Measurements from ENCODE around the gene ESYT1.
"Not testable (repeated sequence)": the region's sequence is repeated elsewhere in the genome, so short reads cannot be mapped to it uniquely, and the experiment has no call there.

Gene ESYT1

DNA sequence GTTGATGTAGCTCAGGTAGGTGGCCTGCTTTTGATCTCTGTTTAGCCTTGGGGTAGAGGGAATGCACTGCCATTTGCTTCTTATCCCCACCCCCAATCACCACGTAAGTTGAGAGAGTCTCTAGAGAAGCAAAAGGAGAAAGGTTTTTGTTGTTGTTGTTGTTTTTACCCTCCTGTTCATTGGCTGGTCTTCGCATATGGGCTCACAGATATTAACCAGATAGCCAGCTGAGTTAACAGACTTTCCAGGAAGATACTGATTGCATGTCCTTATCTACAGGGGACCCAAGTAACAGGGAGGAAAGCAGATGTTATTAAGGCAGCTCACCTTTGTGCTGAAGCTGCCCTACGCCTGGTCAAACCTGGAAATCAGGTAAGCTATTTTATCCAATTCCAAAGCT is 20.8 kb upstream of the ESYT1 start:
- no peaks in the 10 kb centered on the region for H3K27me3 ChIP-seq
- peaks cover 9 to 63% (median 33%) of the 10 kb centered on the region in 11 experiments; a peak in 21 of 22 replicates for H4K20me1 ChIP-seq
- H3K9ac ChIP-seq: peak overlapping the region; percentile 90 to 99 (median 97); a peak in 16 of 22 replicates
- no peak for TF ChIP-seq Cebpa-rat (IDR thresholded peaks at IDR 0.05)
- H3K4me3 ChIP-seq: peak overlapping the region in 1 of 10 experiments; percentile 98; a peak in 2 of 20 replicates
- H3K4me2 ChIP-seq: peak overlapping the region in 9 of 11 experiments; percentile 1 to 98 (median 94); a peak in 11 of 22 replicates
- H3K36me3 ChIP-seq: peaks cover 59 to 70% (median 67%) of the 10 kb centered on the region in 11 experiments
- no peaks in the 10 kb centered on the region for H3K9me3 ChIP-seq (replicated peaks in 1 of 11)
- peaks cover 29 to 36% (median 32%) of the 10 kb centered on the region in 10 experiments for H3K4me1 ChIP-seq
- H3K27ac ChIP-seq: no peak overlapping the region

DNA sequence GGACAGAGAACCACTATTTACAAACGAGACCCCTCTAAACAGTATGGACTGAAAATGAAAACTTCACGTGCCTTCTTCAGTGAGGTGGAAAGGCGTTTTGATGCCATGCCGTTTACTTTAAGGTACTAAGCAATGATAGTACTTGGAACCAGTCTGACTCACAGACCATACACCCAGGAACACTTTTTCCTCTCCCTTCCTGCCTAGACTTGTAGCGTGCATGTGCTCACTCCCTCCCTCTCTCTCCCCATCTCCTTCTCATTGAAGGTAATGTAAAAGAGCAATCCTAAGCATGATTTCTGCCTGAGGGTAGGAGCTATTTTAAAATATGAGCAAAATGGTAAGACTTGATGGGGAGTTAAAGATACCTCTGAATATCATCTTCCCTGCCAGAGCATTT is 17.5 kb upstream of the ESYT1 start:
- H3K9ac ChIP-seq: no peak overlapping the region; a peak in 1 of 22 replicates
- no peaks in the 10 kb centered on the region for H3K27me3 ChIP-seq
- H3K4me1 ChIP-seq: peaks cover 19 to 26% (median 23%) of the 10 kb centered on the region in 10 experiments
- no peak overlapping the region for H3K4me3 ChIP-seq
- peaks cover 0 to 5% (median 3%) of the 10 kb centered on the region in 11 experiments; a peak in 6 of 22 replicates for H3K9me3 ChIP-seq (replicated peaks in 1 of 11)
- no peak overlapping the region for H3K27ac ChIP-seq
- H3K36me3 ChIP-seq: peaks cover 77 to 94% (median 90%) of the 10 kb centered on the region in 11 experiments
- no peak overlapping the region for H3K4me2 ChIP-seq
- TF ChIP-seq Cebpa-rat (IDR thresholded peaks at IDR 0.05): no peak
- H4K20me1 ChIP-seq: peaks cover 8 to 58% (median 27%) of the 10 kb centered on the region in 11 experiments; a peak in 21 of 22 replicates

DNA sequence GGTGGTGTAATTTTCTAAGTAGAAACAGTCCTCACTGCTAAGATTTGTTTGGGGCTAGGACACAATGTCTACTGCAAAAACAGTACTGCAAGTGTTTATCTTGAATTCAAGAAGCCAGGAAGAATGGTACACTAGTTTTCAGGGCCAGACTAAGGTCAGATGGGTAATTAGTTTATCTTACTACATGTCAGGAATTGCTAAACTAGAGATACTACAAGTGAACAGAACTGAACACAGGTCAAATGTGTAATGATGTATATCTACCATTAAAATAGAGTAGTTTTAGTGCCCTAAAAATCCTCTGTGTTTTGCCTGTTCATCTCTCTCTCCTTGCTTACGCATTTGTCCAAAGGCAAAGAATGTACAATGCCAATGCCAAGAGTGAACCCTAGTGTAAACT is 14.0 kb upstream of the ESYT1 start:
- no peaks in the 10 kb centered on the region for H3K27me3 ChIP-seq
- no peak overlapping the region for H3K4me2 ChIP-seq
- H3K4me3 ChIP-seq: no peak overlapping the region
- H4K20me1 ChIP-seq: peaks cover 0 to 23% (median 3%) of the 10 kb centered on the region in 11 experiments; a peak in 8 of 22 replicates
- peaks cover 8 to 14% (median 12%) of the 10 kb centered on the region in 10 experiments for H3K4me1 ChIP-seq
- H3K36me3 ChIP-seq: peaks cover 57 to 66% (median 63%) of the 10 kb centered on the region in 11 experiments
- no peak overlapping the region for H3K9ac ChIP-seq
- peaks cover 0 to 5% (median 3%) of the 10 kb centered on the region in 11 experiments; a peak in 6 of 22 replicates for H3K9me3 ChIP-seq (replicated peaks in 1 of 11)
- no peak for TF ChIP-seq Cebpa-rat (IDR thresholded peaks at IDR 0.05)
- peak overlapping the region in 1 of 11 experiments; percentile 1; a peak in 1 of 22 replicates for H3K27ac ChIP-seq

DNA sequence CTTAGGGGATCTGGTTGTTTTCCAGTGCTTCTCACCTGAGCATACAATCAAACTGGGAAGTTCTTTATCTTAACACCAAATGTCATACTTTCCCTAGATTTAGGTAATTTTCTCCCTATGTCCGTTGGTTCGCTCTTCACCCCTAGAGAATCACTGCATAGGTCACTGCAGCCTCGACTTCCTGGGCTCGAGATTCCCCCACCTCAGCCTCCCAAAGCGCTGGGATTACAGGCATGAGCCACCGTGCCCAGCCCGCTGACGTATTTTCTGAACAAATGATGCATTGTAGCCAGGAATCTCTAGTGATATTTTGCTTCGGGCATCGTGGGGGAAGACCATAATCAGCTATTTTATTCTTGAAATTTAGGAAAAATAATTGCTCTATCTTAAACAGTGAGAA is 12.7 kb upstream of the ESYT1 start:
- TF ChIP-seq Cebpa-rat (IDR thresholded peaks at IDR 0.05): no peak
- Histone ChIP-seq H3K9ac (peak overlapping the region; percentile 88 to 97 (median 94); a peak in 21 of 22 replicates), H3K4me1 (peaks cover 21 to 26% (median 24%) of the 10 kb centered on the region in 10 experiments), H3K4me2 (peak overlapping the region; percentile 56 to 99 (median 75)), H3K27me3 (no peaks in the 10 kb centered on the region), H3K27ac (peak overlapping the region; percentile 88 to 96 (median 94)), H3K36me3 (peaks cover 50 to 58% (median 55%) of the 10 kb centered on the region in 11 experiments), H4K20me1 (peaks cover 0 to 12% (median 3%) of the 10 kb centered on the region in 11 experiments; a peak in 7 of 22 replicates), H3K4me3 (peak overlapping the region; percentile 72 to 97 (median 86)), H3K9me3 (replicated peaks in 1 of 11) (peaks cover 0 to 5% (median 3%) of the 10 kb centered on the region in 11 experiments; a peak in 6 of 22 replicates)

DNA sequence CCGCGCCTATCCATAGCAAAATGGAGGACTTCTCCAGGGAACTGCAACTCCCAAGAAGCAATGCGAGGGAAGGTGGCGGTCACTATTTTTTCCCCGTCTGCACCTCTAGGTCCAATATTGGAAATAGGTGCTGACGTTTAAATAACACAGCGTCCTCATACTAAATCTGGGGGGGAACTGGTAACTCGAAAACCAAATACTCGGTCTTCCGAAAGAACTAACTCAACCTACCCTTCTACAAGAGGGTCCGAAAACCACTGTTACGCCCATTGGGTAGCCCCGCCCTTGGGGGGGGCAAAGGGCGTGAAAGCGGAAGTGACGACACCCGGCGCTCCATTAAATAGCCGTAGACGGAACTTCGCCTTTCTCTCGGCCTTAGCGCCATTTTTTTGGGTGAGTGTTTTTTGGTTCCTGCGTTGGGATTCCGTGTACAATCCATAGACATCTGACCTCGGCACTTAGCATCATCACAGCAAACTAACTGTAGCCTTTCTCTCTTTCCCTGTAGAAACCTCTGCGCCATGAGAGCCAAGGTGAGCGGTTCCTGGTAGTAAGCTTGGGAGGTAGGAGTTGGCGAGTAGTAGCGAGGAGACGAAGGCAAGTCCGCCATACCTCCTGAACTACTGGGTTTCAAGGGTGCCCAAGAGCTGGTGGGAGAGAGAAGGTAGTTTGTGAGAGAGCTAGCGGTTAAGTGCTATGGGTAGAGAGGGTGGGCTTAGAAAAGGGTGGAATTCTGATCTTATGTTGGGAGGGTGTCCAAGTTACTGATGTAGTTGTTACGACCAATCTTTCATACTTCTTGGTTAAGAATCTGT is 11.6 kb upstream of the ESYT1 start, which contains the start of gene RPL41:
Gene RPL41 (plus strand): TSS at position 367 of the 815 bp plus-strand sequence.
- Histone ChIP-seq H3K27me3 (no peaks in the 10 kb centered on the region), H3K27ac (peak within 1 kb of the TSS; percentile 88 to 96 (median 94)), H3K9me3 (replicated peaks in 1 of 11) (peaks cover 0 to 5% (median 3%) of the 10 kb centered on the region in 11 experiments; a peak in 6 of 22 replicates), H3K4me1 (peaks cover 22 to 32% (median 26%) of the 10 kb centered on the region in 10 experiments), H4K20me1 (peaks cover 0 to 11% (median 3%) of the 10 kb centered on the region in 11 experiments; a peak in 6 of 22 replicates), H3K4me3 (peak within 1 kb of the TSS; percentile 72 to 97 (median 86)), H3K36me3 (peaks cover 50 to 58% (median 55%) of the 10 kb centered on the region in 11 experiments), H3K4me2 (peak within 1 kb of the TSS; percentile 70 to 100 (median 93)), H3K9ac (peak within 1 kb of the TSS; percentile 88 to 97 (median 94))
- no peak for TF ChIP-seq Cebpa-rat (IDR thresholded peaks at IDR 0.05)

DNA sequence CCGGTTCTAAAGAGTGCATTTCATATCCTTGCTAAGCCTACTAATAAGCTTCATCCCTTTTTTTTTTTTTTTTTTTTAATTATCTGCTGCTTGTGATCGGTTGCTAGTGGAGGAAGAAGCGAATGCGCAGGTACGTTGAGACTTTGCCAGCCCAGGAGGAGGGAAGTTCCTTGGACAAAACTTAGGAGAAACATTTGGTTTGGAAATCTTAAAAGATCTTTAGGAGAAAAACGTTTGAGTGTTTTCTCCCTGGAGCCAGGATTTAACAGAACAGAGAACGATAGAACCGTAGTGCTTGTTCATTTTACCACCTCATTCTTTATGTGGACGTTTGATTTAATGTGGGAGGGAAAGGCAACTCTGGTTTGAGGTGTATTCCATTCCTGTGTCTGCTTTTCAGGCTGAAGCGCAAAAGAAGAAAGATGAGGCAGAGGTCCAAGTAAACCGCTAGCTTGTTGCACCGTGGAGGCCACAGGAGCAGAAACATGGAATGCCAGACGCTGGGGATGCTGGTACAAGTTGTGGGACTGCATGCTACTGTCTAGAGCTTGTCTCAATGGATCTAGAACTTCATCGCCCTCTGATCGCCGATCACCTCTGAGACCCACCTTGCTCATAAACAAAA is 10.9 kb upstream of the ESYT1 start:
- Histone ChIP-seq H3K36me3 (peaks cover 44 to 58% (median 55%) of the 10 kb centered on the region in 11 experiments), H3K4me3 (peak overlapping the region; percentile 72 to 97 (median 86)), H3K4me2 (peak overlapping the region; percentile 70 to 100 (median 95)), H3K4me1 (peaks cover 22 to 32% (median 26%) of the 10 kb centered on the region in 10 experiments), H4K20me1 (peaks cover 0 to 11% (median 0%) of the 10 kb centered on the region in 11 experiments; a peak in 5 of 22 replicates), H3K9ac (peak overlapping the region; percentile 88 to 97 (median 94)), H3K27ac (peak overlapping the region; percentile 88 to 96 (median 94))
- H3K27me3 ChIP-seq; H3K9me3 ChIP-seq (replicated peaks in 1 of 11): not testable (repeated sequence)

DNA sequence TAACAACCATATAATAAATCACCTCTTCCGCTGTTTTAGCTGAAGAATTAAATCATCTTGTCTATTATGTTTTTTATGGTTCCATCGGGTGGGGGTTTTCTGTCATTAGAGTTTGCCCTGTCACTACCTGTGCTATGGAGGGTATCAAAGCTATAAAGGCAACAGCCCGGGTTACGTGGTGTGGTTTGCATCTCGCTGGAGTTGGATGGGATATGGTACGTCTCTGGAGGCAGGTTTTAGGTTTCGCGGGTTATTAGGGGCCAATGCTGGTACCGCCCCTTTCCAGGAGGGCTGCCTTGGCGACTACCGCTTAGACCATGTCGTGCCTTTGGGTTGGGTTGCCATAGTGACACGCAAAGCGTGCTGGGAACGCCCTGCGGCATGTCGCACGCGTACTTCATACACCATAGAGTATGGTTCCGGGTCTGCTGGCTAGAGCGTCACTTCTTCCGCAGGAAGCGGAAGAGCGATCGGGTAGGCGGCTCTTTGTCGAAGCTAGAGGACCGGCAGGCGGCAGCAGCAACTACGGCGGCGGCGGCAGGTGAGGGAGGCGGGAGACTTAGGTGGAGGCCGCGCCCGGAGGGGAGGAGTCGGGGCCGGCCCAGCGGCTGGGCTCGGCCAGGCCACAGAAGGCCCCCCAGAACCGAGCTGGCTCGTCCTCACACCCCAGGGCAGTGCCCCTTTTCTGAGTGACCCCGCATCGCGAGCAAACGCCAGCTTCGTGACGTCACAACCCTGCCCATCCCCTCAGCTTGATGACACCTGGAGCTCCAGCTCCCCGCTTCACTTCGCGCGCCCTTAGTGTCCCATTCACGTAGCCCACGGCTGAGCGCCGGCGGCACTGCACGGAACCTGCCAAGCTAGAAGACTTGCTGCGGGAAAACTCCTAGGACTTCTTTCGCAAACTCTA is 10.0 kb upstream of the ESYT1 start, which contains the start of gene ZC3H10:
Gene ZC3H10 (plus strand): TSS at position 489 of the 910 bp plus-strand sequence. CDS start 2,297 bp downstream, outside the sequence.
- TF ChIP-seq Cebpa-rat (IDR thresholded peaks at IDR 0.05): no peak
- H3K36me3 ChIP-seq: peaks cover 36 to 58% (median 50%) of the 10 kb centered on the region in 11 experiments
- H3K4me1 ChIP-seq: peaks cover 25 to 41% (median 28%) of the 10 kb centered on the region in 10 experiments
- H3K27me3 ChIP-seq: no peaks in the 10 kb centered on the region
- H3K27ac ChIP-seq: peak within 1 kb of the TSS; percentile 88 to 96 (median 94)
- peaks cover 0 to 11% (median 0%) of the 10 kb centered on the region in 11 experiments; a peak in 5 of 22 replicates for H4K20me1 ChIP-seq
- H3K9ac ChIP-seq: peak within 1 kb of the TSS; percentile 88 to 97 (median 94)
- H3K4me2 ChIP-seq: peak within 1 kb of the TSS; percentile 78 to 100 (median 95)
- H3K9me3 ChIP-seq (replicated peaks in 1 of 11): peaks cover 0 to 5% (median 3%) of the 10 kb centered on the region in 11 experiments; a peak in 6 of 22 replicates
- H3K4me3 ChIP-seq: peak within 1 kb of the TSS; percentile 72 to 97 (median 86)
